H1 (cell line): ENCODE data around the gene CELSR3. TPM values are rescaled to one million over a fixed set of nuclear protein-coding genes. Genes with fewer than 3 reads are reported as not detected.

Experiments
- HDAC2 ChIP-seq, 2 experiments: fragments of 300-600 bp in 1 of 2; sonication (generic) in 1 of 2; IDR thresholded peaks; 2 replicates each; pipeline ENCODE4 v1.6.1; 2011 to 2012; ENCODE audit warnings: low read depth in 2 of 2, low read length in 2 of 2, mild to moderate bottlenecking in 2 of 2, moderate library complexity in 2 of 2, borderline replicate concordance in 1 of 2, inconsistent platforms in 1 of 2
- NRF1 ChIP-seq: IDR thresholded peaks from 2 replicates; pipeline ENCODE4 v1.6.1; 2011; ENCODE audit warnings: mild to moderate bottlenecking, low read depth, low read length, improper control_type of control experiment
- RNF2 ChIP-seq: fragments of 200-900, 300-1000 bp; sonication (generic); IDR thresholded peaks from 2 replicates; pipeline ENCODE4 v1.7.1; 2016; ENCODE audit warnings: borderline replicate concordance, low read depth, mild to moderate bottlenecking, antibody characterized with exemption, low read length; ENCODE audit not compliant: poor library complexity, severe bottlenecking; ENCODE audit errors: missing control alignments
- SP4 ChIP-seq: IDR thresholded peaks from 2 replicates; pipeline ENCODE4 v1.6.1; 2012; ENCODE audit warnings: low read length, inconsistent platforms
- polyA plus RNA-seq, 7 experiments: library from polyadenylated mRNA; depleted of rRNA in 3 of 7; stranded (reverse) in 5 of 7; unstranded in 2 of 7; fragments of >200 nt in 5 of 7; fragments of 200-250 nt in 2 of 7; gene quantifications; 1 replicate in 5 of 7; 2 replicates in 1 of 7; 4 replicates in 1 of 7; pipeline versions ENCODE4 v1.2.1 to v1.2.3, GENCODE V29; 2011 to 2013; ENCODE audit warnings: missing spikeins in 2 of 7, mixed read lengths in 2 of 7
- total RNA-seq: library from RNA; stranded (reverse); fragmentation: NEBNext Ultra II Directional; extraction: Animal tissue kit (Norgen Biotek cat#: 25700); gene quantifications from 2 replicates; pipeline ENCODE4 v1.2.1, GENCODE V29; 2021

Gene CELSR3
- total and polyA plus RNA-seq, 2 of the 8 experiments (the other 6 are each of a cell fraction or from before 2014, with no cell fraction given), result 11.6 to 29.5 TPM

DNA sequence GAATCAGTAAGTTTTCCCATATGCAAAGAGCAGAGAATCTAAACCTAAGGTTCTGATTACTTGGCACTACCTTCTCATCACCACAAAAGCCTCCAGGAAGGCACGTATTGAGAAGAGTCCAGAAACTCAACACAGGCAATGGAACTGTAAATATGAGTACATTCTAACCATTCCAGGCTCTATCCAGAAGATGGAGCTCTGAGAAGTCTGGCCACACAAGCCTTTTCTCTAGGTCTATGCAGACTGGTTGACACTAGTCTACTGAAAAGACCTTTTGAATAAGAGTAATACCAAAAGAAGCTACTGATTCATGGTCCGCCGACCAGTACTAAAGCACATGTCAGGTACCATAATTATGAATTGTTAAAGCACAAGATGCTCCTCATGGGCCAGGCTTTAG, 35.3 kb upstream of the CELSR3 start (continued):
- TF ChIP-seq HDAC2 (IDR thresholded peaks at IDR 0.05; ENCODE audit: borderline replicate concordance in 1 of 2, low read depth in 2 of 2, low read length in 2 of 2) (no peak), RNF2 (no peak), NRF1 (no peak), SP4 (no peak)
